SK-N-SH treated with all-trans-retinoic acid at 6 μM for 48 hours (cell line): ENCODE data around the gene CYTIP.
A peak's percentile ranks its signal among the peaks of the same experiment; 100 is the strongest.

Experiments
- ATAC-seq: fragments of 200-7000 bp; cut with Tn5 transposase; 3 replicates; pipeline ENCODE4 v1.9.1; 2020; ENCODE audit warnings: mild to moderate bottlenecking, moderate library complexity
- ARNTL ChIP-seq: fragments of 450-650 bp; formaldehyde crosslinking; IDR thresholded peaks from 2 replicates; pipeline ENCODE4 v1.5.0; 2020; ENCODE audit warnings: low read depth, mild to moderate bottlenecking, moderate library complexity, borderline replicate concordance
- CSDC2 ChIP-seq: fragments of 250-450 bp; sonication (Bioruptor Pico); IDR thresholded peaks from 2 replicates; pipeline ENCODE4 v1.5.0; 2020; ENCODE audit warnings: mild to moderate bottlenecking, moderate library complexity
- CSRNP3 ChIP-seq: fragments of 250-450 bp; sonication (Bioruptor Pico); IDR thresholded peaks from 2 replicates; pipeline ENCODE4 v1.5.1; 2021; ENCODE audit warnings: mild to moderate bottlenecking, moderate library complexity
- ISL1 ChIP-seq: fragments of 250-450 bp; sonication (Bioruptor Pico); IDR thresholded peaks from 2 replicates; pipeline ENCODE4 v2.1.2; 2022; ENCODE audit warnings: mild to moderate bottlenecking, moderate library complexity
- OSR1 ChIP-seq: fragments of 250-450 bp; sonication (Bioruptor Pico); IDR thresholded peaks from 2 replicates; pipeline ENCODE4 v1.8.0; 2022; ENCODE audit warnings: moderate library complexity, mild to moderate bottlenecking, inconsistent platforms
- PATZ1 ChIP-seq: fragments of 250-450 bp; sonication (Bioruptor Pico); IDR thresholded peaks from 2 replicates; pipeline ENCODE4 v1.8.0; 2020; ENCODE audit warnings: mild to moderate bottlenecking, moderate library complexity, borderline replicate concordance
- POU6F1 ChIP-seq: fragments of 250-450 bp; sonication (Bioruptor Pico); IDR thresholded peaks from 2 replicates; pipeline ENCODE4 v1.8.0; 2021; ENCODE audit warnings: low read depth, mild to moderate bottlenecking, moderate library complexity, borderline replicate concordance
- PPARA ChIP-seq: fragments of 250-450 bp; sonication (Bioruptor Pico); IDR thresholded peaks from 2 replicates; pipeline ENCODE4 v1.5.0; 2020; ENCODE audit warnings: mild to moderate bottlenecking, borderline replicate concordance
- RARB ChIP-seq: fragments of 250-450 bp; sonication (Bioruptor Pico); IDR thresholded peaks from 2 replicates; pipeline ENCODE4 v1.8.0; 2021; ENCODE audit warnings: mild to moderate bottlenecking, moderate library complexity
- SNAI2 ChIP-seq: fragments of 250-450 bp; sonication (Bioruptor Pico); IDR thresholded peaks from 2 replicates; pipeline ENCODE4 v1.5.0; 2020; ENCODE audit warnings: mild to moderate bottlenecking, moderate library complexity
- TCF4 ChIP-seq: fragments of 250-450 bp; sonication (Bioruptor Pico); IDR thresholded peaks from 2 replicates; pipeline ENCODE4 v1.8.0; 2021; ENCODE audit warnings: mild to moderate bottlenecking, moderate library complexity, borderline replicate concordance
- TOX ChIP-seq: fragments of 250-450 bp; sonication (Bioruptor Pico); IDR thresholded peaks from 2 replicates; pipeline ENCODE4 v1.8.0; 2021; ENCODE audit warnings: mild to moderate bottlenecking, moderate library complexity, borderline replicate concordance
- ZFP3 ChIP-seq: fragments of 250-450 bp; sonication (Bioruptor Pico); IDR thresholded peaks from 2 replicates; pipeline ENCODE4 v1.5.0; 2020; ENCODE audit warnings: mild to moderate bottlenecking, moderate library complexity
- ZFP30 ChIP-seq: fragments of 450-650 bp; formaldehyde crosslinking; IDR thresholded peaks from 2 replicates; pipeline ENCODE4 v1.5.0; 2022; ENCODE audit warnings: mild to moderate bottlenecking, moderate library complexity
- ZNF565 ChIP-seq: fragments of 450-650 bp; formaldehyde crosslinking; conservative IDR thresholded peaks from 2 replicates; pipeline ENCODE4 v1.5.0; 2020; ENCODE audit warnings: low read depth, mild to moderate bottlenecking, moderate library complexity
- ZNF70 ChIP-seq: fragments of 450-650 bp; formaldehyde crosslinking; IDR thresholded peaks from 2 replicates; pipeline ENCODE4 v1.5.0; 2020; ENCODE audit warnings: mild to moderate bottlenecking, moderate library complexity
- ZNF8 ChIP-seq: fragments of 450-650 bp; formaldehyde crosslinking; IDR thresholded peaks from 2 replicates; pipeline ENCODE4 v1.5.0; 2020; ENCODE audit warnings: mild to moderate bottlenecking, moderate library complexity
- TF ChIP-seq, protein P1 (sequence below): fragments of 250-450 bp; sonication (Bioruptor Pico); IDR thresholded peaks from 2 replicates; pipeline ENCODE4 v1.5.1; 2020; ENCODE audit warnings: low read depth, mild to moderate bottlenecking, moderate library complexity
- TF ChIP-seq, protein P2 (sequence below): fragments of 250-450 bp; sonication (Bioruptor Pico); IDR thresholded peaks from 2 replicates; pipeline ENCODE4 v1.5.0; 2020; ENCODE audit warnings: mild to moderate bottlenecking, moderate library complexity

Gene CYTIP

GRCh38 chr2:157443795-157444640, at the start of gene CYTIP:
Gene CYTIP, minus strand, starts transcription at chr2:157444089. Its CDS starts 69 bp downstream, at chr2:157444020.
- TF ChIP-seq SNAI2 (CRISPR knock-in tag) (no peak), ISL1 (no peak), ARNTL (no peak), ZNF565 (CRISPR knock-in tag) (no peak), CSRNP3 (CRISPR knock-in tag) (no peak), ZNF8 (no peak), ZNF70 (CRISPR knock-in tag) (no peak)
- TF ChIP-seq, protein P1, sequence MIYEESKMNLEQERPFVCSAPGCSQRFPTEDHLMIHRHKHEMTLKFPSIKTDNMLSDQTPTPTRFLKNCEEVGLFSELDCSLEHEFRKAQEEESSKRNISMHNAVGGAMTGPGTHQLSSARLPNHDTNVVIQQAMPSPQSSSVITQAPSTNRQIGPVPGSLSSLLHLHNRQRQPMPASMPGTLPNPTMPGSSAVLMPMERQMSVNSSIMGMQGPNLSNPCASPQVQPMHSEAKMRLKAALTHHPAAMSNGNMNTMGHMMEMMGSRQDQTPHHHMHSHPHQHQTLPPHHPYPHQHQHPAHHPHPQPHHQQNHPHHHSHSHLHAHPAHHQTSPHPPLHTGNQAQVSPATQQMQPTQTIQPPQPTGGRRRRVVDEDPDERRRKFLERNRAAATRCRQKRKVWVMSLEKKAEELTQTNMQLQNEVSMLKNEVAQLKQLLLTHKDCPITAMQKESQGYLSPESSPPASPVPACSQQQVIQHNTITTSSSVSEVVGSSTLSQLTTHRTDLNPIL (CRISPR knock-in tag) = no peak
- ATAC-seq = no peak

GRCh38 chr2:157492189-157492773, 48.4 kb upstream of the CYTIP start:
- ATAC-seq = peak; percentile 93
- TF ChIP-seq SNAI2 (CRISPR knock-in tag) = no peak
- TF ChIP-seq TOX (CRISPR knock-in tag) = no peak
- no peak for TF ChIP-seq PATZ1
- no peak for TF ChIP-seq TCF4 (CRISPR knock-in tag)
- no peak for TF ChIP-seq ZNF8
- TF ChIP-seq ZFP3 (CRISPR knock-in tag) = no peak
- no peak for TF ChIP-seq ZFP30 (CRISPR knock-in tag)
- TF ChIP-seq, protein P1 (CRISPR knock-in tag) = no peak
- no peak for TF ChIP-seq OSR1 (CRISPR knock-in tag)
- TF ChIP-seq RARB (CRISPR knock-in tag) = no peak
- TF ChIP-seq POU6F1 (CRISPR knock-in tag) = no peak
- TF ChIP-seq ZNF70 (CRISPR knock-in tag) = no peak
- no peak for TF ChIP-seq ISL1
- no peak for TF ChIP-seq CSDC2
- TF ChIP-seq PPARA (CRISPR knock-in tag) = no peak
- TF ChIP-seq, protein P2, sequence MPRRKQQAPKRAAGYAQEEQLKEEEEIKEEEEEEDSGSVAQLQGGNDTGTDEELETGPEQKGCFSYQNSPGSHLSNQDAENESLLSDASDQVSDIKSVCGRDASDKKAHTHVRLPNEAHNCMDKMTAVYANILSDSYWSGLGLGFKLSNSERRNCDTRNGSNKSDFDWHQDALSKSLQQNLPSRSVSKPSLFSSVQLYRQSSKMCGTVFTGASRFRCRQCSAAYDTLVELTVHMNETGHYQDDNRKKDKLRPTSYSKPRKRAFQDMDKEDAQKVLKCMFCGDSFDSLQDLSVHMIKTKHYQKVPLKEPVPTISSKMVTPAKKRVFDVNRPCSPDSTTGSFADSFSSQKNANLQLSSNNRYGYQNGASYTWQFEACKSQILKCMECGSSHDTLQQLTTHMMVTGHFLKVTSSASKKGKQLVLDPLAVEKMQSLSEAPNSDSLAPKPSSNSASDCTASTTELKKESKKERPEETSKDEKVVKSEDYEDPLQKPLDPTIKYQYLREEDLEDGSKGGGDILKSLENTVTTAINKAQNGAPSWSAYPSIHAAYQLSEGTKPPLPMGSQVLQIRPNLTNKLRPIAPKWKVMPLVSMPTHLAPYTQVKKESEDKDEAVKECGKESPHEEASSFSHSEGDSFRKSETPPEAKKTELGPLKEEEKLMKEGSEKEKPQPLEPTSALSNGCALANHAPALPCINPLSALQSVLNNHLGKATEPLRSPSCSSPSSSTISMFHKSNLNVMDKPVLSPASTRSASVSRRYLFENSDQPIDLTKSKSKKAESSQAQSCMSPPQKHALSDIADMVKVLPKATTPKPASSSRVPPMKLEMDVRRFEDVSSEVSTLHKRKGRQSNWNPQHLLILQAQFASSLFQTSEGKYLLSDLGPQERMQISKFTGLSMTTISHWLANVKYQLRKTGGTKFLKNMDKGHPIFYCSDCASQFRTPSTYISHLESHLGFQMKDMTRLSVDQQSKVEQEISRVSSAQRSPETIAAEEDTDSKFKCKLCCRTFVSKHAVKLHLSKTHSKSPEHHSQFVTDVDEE = no peak
